ENCODE data around the gene DHDH. TPM values are rescaled to one million over a fixed set of nuclear protein-coding genes. Genes with fewer than 3 reads are reported as not detected.

The DHDH gene
- total and polyA plus RNA-seq, 2 of the 13 experiments (the other 11 are each of a cell fraction or from before 2014, with no cell fraction given) = 0.13 to 0.91 TPM

- TF ChIP-seq ZNF430 (CRISPR knock-in tag; IDR thresholded peaks at IDR 0.05) (peak; percentile 51; the same call in 1 of the 2 replicates), SNRNP70 (IDR thresholded peaks at IDR 0.05; ENCODE audit: low read depth, low read length) (no peak), ZFYVE20 (CRISPR knock-in tag; IDR thresholded peaks at IDR 0.05; ENCODE audit: borderline replicate concordance, low read depth) (no peak), ZBTB49 (CRISPR knock-in tag; IDR thresholded peaks at IDR 0.05; ENCODE audit: borderline replicate concordance) (no peak), SKI (IDR thresholded peaks at IDR 0.05; ENCODE audit: partially characterized antibody) (peak; percentile 47), MTA1 (CRISPR knock-in tag; IDR thresholded peaks at IDR 0.05; ENCODE audit: borderline replicate concordance) (0 out of 2 replicates have a peak, but pooled peaks have one; percentile 90), ZNF589 (CRISPR knock-in tag; conservative IDR thresholded peaks at IDR 0.05) (no peak), HOXD1 (CRISPR knock-in tag; IDR thresholded peaks at IDR 0.05) (no peak), CEBPG (CRISPR knock-in tag; IDR thresholded peaks at IDR 0.05) (peak; percentile 93), ZNF33B (CRISPR knock-in tag; IDR thresholded peaks at IDR 0.05) (no peak), ZNF230 (CRISPR knock-in tag; IDR thresholded peaks at IDR 0.05) (no peak), JUNB (CRISPR knock-in tag; IDR thresholded peaks at IDR 0.05; ENCODE audit: borderline replicate concordance) (no peak), ZBTB44 (CRISPR knock-in tag; IDR thresholded peaks at IDR 0.05) (no peak), ZNF496 (CRISPR knock-in tag; IDR thresholded peaks at IDR 0.05; ENCODE audit: insufficient replicate concordance) (no peak), ZNF547 (CRISPR knock-in tag; IDR thresholded peaks at IDR 0.05) (no peak), EHMT2 (IDR thresholded peaks at IDR 0.05; ENCODE audit: borderline replicate concordance, low read depth, low read length) (no peak), MXD1 (CRISPR knock-in tag; IDR thresholded peaks at IDR 0.05) (no peak), SMYD3 (CRISPR knock-in tag; IDR thresholded peaks at IDR 0.05) (no peak), CSRNP1 (CRISPR knock-in tag; IDR thresholded peaks at IDR 0.05) (no peak), ZNF101 (CRISPR knock-in tag; IDR thresholded peaks at IDR 0.05; ENCODE audit: borderline replicate concordance, low read depth) (no peak), ZNF615 (CRISPR knock-in tag; IDR thresholded peaks at IDR 0.05; ENCODE audit: borderline replicate concordance) (no peak), BRD4 (CRISPR knock-in tag; IDR thresholded peaks at IDR 0.05) (no peak), ZFAT (CRISPR knock-in tag; conservative IDR thresholded peaks at IDR 0.05) (no peak), GTF3A (CRISPR knock-in tag; conservative IDR thresholded peaks at IDR 0.05) (no peak), ZNF724P (CRISPR knock-in tag; IDR thresholded peaks at IDR 0.05; ENCODE audit: borderline replicate concordance) (no peak), AGO1 (IDR thresholded peaks at IDR 0.05; ENCODE audit: low read depth, low read length, poor library complexity, severe bottlenecking) (no peak), SP2 (CRISPR knock-in tag; IDR thresholded peaks at IDR 0.05) (0 out of 2 replicates have a peak, but pooled peaks have one; percentile 7)
Observed at GRCh38 chr19:48907671-48908070, 25.8 kb upstream of the DHDH start (continued).
